Loucy (cell line): ENCODE data around the gene SORBS1.

Experiments
- EZH2phosphoT487 ChIP-seq: fragments of 200-600 bp; IDR thresholded peaks from 2 replicates; pipeline ENCODE4 v1.6.1; 2018; ENCODE audit warnings: antibody characterized with exemption, mild to moderate bottlenecking, moderate library complexity, borderline replicate concordance
- TF ChIP-seq, protein P1 (sequence below): fragments of 200-600 bp; sonication (generic); conservative IDR thresholded peaks from 2 replicates; pipeline ENCODE4 v1.5.1; 2014; ENCODE audit warnings: mild to moderate bottlenecking, antibody characterized with exemption, low read length

DNA sequence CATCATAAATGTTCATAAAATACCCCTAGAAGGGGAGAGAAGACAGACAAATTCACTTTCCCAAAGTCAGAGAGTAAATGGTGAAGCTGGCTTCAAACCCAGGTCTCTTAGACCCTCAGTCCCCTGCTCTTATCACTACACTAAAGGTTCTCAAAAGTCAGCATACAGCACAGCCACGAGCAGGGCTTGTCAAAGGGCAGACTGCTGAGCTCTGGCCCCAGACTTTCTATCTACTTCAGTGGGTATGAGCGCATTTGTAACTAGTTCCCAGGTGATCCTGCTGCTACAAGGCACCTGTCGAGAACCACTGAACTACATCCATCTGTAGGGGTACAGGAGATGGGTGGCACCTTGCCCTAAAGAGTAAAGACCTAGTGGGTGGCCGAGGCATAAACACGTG lies 91.5 kb downstream of the SORBS1 start:
- TF ChIP-seq, protein P1, sequence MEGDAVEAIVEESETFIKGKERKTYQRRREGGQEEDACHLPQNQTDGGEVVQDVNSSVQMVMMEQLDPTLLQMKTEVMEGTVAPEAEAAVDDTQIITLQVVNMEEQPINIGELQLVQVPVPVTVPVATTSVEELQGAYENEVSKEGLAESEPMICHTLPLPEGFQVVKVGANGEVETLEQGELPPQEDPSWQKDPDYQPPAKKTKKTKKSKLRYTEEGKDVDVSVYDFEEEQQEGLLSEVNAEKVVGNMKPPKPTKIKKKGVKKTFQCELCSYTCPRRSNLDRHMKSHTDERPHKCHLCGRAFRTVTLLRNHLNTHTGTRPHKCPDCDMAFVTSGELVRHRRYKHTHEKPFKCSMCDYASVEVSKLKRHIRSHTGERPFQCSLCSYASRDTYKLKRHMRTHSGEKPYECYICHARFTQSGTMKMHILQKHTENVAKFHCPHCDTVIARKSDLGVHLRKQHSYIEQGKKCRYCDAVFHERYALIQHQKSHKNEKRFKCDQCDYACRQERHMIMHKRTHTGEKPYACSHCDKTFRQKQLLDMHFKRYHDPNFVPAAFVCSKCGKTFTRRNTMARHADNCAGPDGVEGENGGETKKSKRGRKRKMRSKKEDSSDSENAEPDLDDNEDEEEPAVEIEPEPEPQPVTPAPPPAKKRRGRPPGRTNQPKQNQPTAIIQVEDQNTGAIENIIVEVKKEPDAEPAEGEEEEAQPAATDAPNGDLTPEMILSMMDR: no peak
- TF ChIP-seq EZH2phosphoT487: no peak
